Type B pancreatic cell (in vitro differentiated cells): Measurements from ENCODE around the gene RAPGEF4. TPM values are rescaled to one million over a fixed set of nuclear protein-coding genes. Genes with fewer than 3 reads are reported as not detected.

Experiments used
- DNase-seq: peaks from one replicate; pipeline ENCODE4 v3.0.0; 2021; ENCODE audit warnings: mixed read lengths; ENCODE audit not compliant: unreplicated experiment; ENCODE audit errors: extremely low spot score
- H3K27ac Mint-ChIP-seq: 2 replicates; pipeline ENCODE4 v1.8.0; 2021; ENCODE audit warnings: mild to moderate bottlenecking, mixed read lengths
- H3K27me3 Mint-ChIP-seq: 2 replicates; pipeline ENCODE4 v1.8.0; 2021; ENCODE audit warnings: mixed read lengths
- H3K36me3 Mint-ChIP-seq: 2 replicates; pipeline ENCODE4 v1.8.0; 2021; ENCODE audit warnings: mixed read lengths
- H3K4me1 Mint-ChIP-seq: one replicate; pipeline ENCODE4 v1.8.0; 2021; ENCODE audit warnings: mixed read lengths; ENCODE audit not compliant: unreplicated experiment
- H3K4me3 Mint-ChIP-seq: 2 replicates; pipeline ENCODE4 v1.8.0; 2021; ENCODE audit warnings: mild to moderate bottlenecking, mixed read lengths
- H3K9me3 Mint-ChIP-seq: 2 replicates; pipeline ENCODE4 v1.8.0; 2021; ENCODE audit warnings: mixed read lengths
- CTCF ChIP-seq: fragments of 200-600 bp; sonication (generic); conservative IDR thresholded peaks from 2 replicates; pipeline ENCODE4 v1.5.0; 2021; ENCODE audit warnings: antibody characterized with exemption, mild to moderate bottlenecking
- total RNA-seq: library from RNA; stranded (reverse); gene quantifications from 2 replicates; pipeline ENCODE4 v1.2.1, GENCODE V29; 2021; ENCODE audit warnings: low replicate concordance

The RAPGEF4 gene
- total RNA-seq, 1 donor from 2014 or later, result 4.3 TPM

- no peaks in the 10 kb centered on the region for H3K27me3 Mint-ChIP-seq
- H3K36me3 Mint-ChIP-seq, result peaks cover 5% of the 10 kb centered on the region
- no peak for DNase-seq
- no peak overlapping the region for H3K4me3 Mint-ChIP-seq
- no peak overlapping the region for H3K27ac Mint-ChIP-seq
- H3K9me3 Mint-ChIP-seq, result peaks cover 19% of the 10 kb centered on the region
- TF ChIP-seq CTCF, result no peak
- peaks cover 18% of the 10 kb centered on the region for H3K4me1 Mint-ChIP-seq
Observed at GRCh38 chr2:172855588-172855987, 119.9 kb downstream of the RAPGEF4 start.

GRCh38 chr2:172856606-172857005 lies 121.0 kb downstream of the RAPGEF4 start:
- TF ChIP-seq CTCF, result no peak
- no peak for DNase-seq
- H3K27ac Mint-ChIP-seq, result no peak overlapping the region
- no peak overlapping the region for H3K4me3 Mint-ChIP-seq
- no peaks in the 10 kb centered on the region for H3K36me3 Mint-ChIP-seq
- peaks cover 10% of the 10 kb centered on the region for H3K9me3 Mint-ChIP-seq
- peaks cover 23% of the 10 kb centered on the region for H3K4me1 Mint-ChIP-seq
- H3K27me3 Mint-ChIP-seq, result no peaks in the 10 kb centered on the region

- TF ChIP-seq CTCF, result no peak
- Mint-ChIP-seq H3K4me3 (no peak overlapping the region), H3K36me3 (no peaks in the 10 kb centered on the region)
Observed at GRCh38 chr2:172858473-172858745, 122.8 kb downstream of the RAPGEF4 start.

DNA sequence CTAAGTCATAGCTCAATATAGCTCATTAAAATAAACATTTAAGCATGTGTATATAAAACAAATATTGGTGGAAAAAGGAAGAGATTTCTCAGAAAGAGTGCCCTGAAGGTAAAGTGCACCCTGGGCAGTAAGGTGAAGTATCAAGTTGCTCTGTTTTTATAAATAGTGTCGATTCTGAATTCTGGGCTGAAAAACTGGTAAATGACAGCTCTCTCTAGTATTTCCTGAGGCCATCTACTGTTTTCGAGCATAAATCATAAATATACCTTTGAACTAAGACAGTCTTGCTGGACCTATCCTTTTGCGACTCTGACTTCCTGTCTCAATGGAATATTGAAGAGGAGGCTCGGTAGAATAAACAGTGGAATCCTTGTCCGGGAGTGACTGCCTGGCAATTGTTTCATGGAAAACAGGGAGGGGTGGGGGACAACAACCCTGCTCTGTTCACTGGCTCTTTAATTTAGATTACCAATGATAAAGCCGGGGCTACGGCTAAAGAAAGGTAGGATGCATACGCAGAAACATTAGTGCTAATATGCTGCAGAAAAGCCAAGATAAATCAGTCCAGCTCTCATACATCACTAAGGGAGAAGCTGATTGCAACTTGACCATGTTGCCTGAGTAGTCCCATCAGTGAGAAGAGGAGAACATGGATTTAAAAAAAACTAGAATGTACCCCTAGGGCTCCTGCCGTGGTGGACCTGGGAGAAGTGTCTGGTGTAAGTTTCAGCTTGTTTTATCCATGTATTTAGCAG lies 124.1 kb downstream of the RAPGEF4 start:
- Mint-ChIP-seq H3K36me3 (no peaks in the 10 kb centered on the region), H3K4me3 (peak overlapping the region; percentile 73), H3K4me1 (peaks cover 23% of the 10 kb centered on the region)

More at GRCh38 chr2:172858473-172858745, 122.8 kb downstream of the RAPGEF4 start:
- H3K27ac Mint-ChIP-seq, result no peak overlapping the region
- peaks cover 10% of the 10 kb centered on the region for H3K9me3 Mint-ChIP-seq
- no peaks in the 10 kb centered on the region for H3K27me3 Mint-ChIP-seq
- DNase-seq, result no peak
- peaks cover 23% of the 10 kb centered on the region for H3K4me1 Mint-ChIP-seq

DNA sequence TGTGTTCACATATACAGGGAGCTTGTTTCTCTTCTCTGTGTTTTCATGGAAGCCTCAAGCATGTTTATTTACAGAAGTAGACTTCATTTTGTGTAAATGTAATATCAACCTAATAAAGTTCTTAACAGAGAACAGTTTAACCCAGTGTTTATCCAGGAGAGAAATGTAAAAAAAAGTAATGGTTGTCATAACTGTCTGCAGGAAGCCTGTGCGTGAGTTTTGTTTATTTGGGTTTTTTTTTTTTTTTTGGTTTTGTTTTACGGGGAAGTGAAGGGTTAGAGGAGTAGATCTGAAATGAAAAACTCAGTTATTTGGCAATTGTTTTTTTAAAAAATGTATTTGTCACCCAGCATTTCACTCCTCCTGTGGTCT lies 124.7 kb downstream of the RAPGEF4 start:
- DNase-seq, result no peak
- H3K27me3 Mint-ChIP-seq, result no peaks in the 10 kb centered on the region
- no peak for TF ChIP-seq CTCF
- H3K9me3 Mint-ChIP-seq, result peaks cover 3% of the 10 kb centered on the region
- H3K27ac Mint-ChIP-seq, result no peak overlapping the region
- peaks cover 23% of the 10 kb centered on the region for H3K4me1 Mint-ChIP-seq
- peak overlapping the region; percentile 73 for H3K4me3 Mint-ChIP-seq
- H3K36me3 Mint-ChIP-seq, result no peaks in the 10 kb centered on the region

More for the DNA sequence above, 124.1 kb downstream of the RAPGEF4 start:
- TF ChIP-seq CTCF, result no peak
- no peak for DNase-seq
- H3K9me3 Mint-ChIP-seq, result peaks cover 9% of the 10 kb centered on the region
- H3K27me3 Mint-ChIP-seq, result no peaks in the 10 kb centered on the region
- peak overlapping the region; percentile 19 for H3K27ac Mint-ChIP-seq
